GM12873 (cell line): ENCODE measurements around the gene ABTB1.

Experiments used
- CTCF ChIP-seq: IDR thresholded peaks from 2 replicates; pipeline ENCODE4 v1.5.1; 2012; ENCODE audit warnings: low read depth, mild to moderate bottlenecking, moderate library complexity, low read length, control low read depth; ENCODE audit not compliant: insufficient read depth; ENCODE audit errors: missing control alignments

The ABTB1 gene

GRCh38 chr3:127712881-127713771, 40.4 kb downstream of the ABTB1 start:
- TF ChIP-seq CTCF: no peak

- TF ChIP-seq CTCF: no peak
These were observed 41.4 kb downstream of the ABTB1 start for GRCh38 chr3:127714125-127714571.

GRCh38 chr3:127714866-127715265, 42.1 kb downstream of the ABTB1 start:
- TF ChIP-seq CTCF: no peak

- no peak for TF ChIP-seq CTCF
These were observed 42.8 kb downstream of the ABTB1 start for GRCh38 chr3:127715532-127715931.

- TF ChIP-seq CTCF: no peak
These were observed 43.6 kb downstream of the ABTB1 start for GRCh38 chr3:127716384-127716783.

GRCh38 chr3:127717357-127718244, 44.8 kb downstream of the ABTB1 start:
- no peak for TF ChIP-seq CTCF
